Lung (tissue), 12 donors: ENCODE data around the gene LRRC40. TPM values are rescaled to one million over a fixed set of nuclear protein-coding genes. Genes with fewer than 3 reads are reported as not detected.
"Not testable (repeated sequence)": the region's sequence is repeated elsewhere in the genome, so short reads cannot be mapped to it uniquely, and the experiment has no call there.

Experiments
- ATAC-seq: fragments of 200-7000 bp; cut with Tn5 transposase; one replicate; pipeline ENCODE4 v1.9.1; 2020; ENCODE audit warnings: moderate number of reproducible peaks; ENCODE audit not compliant: insufficient read depth, low FRiP score
- DNase-seq, 3 donors: peaks; one replicate each; pipeline ENCODE4 v3.0.0-alpha.2; 2013 to 2017
- H3K27ac ChIP-seq, 2 donors: one replicate each; pipeline ENCODE4 v1.5.1; 2013; ENCODE audit warnings: mild to moderate bottlenecking in 2 of 2, moderate library complexity in 2 of 2, control low read depth in 1 of 2, inconsistent platforms in 1 of 2, low read depth in 1 of 2, low read length in 1 of 2
- H3K27me3 ChIP-seq, 3 donors: one replicate each; pipeline ENCODE4 v1.5.1; 2013; ENCODE audit warnings: low read length in 2 of 3; ENCODE audit not compliant: control insufficient read depth in 3 of 3, insufficient read depth in 3 of 3
- H3K36me3 ChIP-seq, 4 donors: one replicate each; pipeline ENCODE4 v1.5.1; 2013; ENCODE audit warnings: low read length in 4 of 4, mild to moderate bottlenecking in 1 of 4, moderate library complexity in 1 of 4; ENCODE audit not compliant: control insufficient read depth in 4 of 4, insufficient read depth in 4 of 4
- H3K4me1 ChIP-seq, 5 donors: one replicate each; pipeline ENCODE4 v1.5.1; 2013; ENCODE audit warnings: low read length in 5 of 5, mild to moderate bottlenecking in 2 of 5, moderate library complexity in 1 of 5; ENCODE audit not compliant: control insufficient read depth in 5 of 5, insufficient read depth in 5 of 5
- H3K4me3 ChIP-seq: one replicate; pipeline ENCODE4 v1.5.1; 2013; ENCODE audit warnings: mild to moderate bottlenecking, control low read depth, moderate library complexity
- H3K9ac ChIP-seq, 2 donors: one replicate each; pipeline ENCODE4 v1.5.1; 2013; ENCODE audit warnings: low read length in 2 of 2, control low read depth in 1 of 2; ENCODE audit not compliant: insufficient read depth in 1 of 2
- H3K9me3 ChIP-seq, 4 donors: one replicate each; pipeline ENCODE4 v1.5.1; 2013; ENCODE audit warnings: low read length in 3 of 4, mild to moderate bottlenecking in 1 of 4, moderate library complexity in 1 of 4; ENCODE audit not compliant: control insufficient read depth in 4 of 4, insufficient read depth in 3 of 4
- WGBS, 2 donors: extraction: QIAGEN DNeasy Blood & Tissue Kit; methylation state at CpG; one replicate each; pipeline ENCODE4 v1.1.7; 2013; 5-methylcytosine and 5-hydroxymethylcytosine counted together
- polyA plus RNA-seq, 2 donors: library from polyadenylated mRNA; stranded (reverse); fragments of 200-250 nt; gene quantifications; one replicate each; pipeline ENCODE4 v1.2.1, GENCODE V29; 2013
- total RNA-seq, 2 donors: library from RNA; depleted of rRNA in 1 of 2; stranded (reverse); fragments of >200 nt in 1 of 2; gene quantifications; one replicate each; pipeline ENCODE4 v1.2.1, GENCODE V29; 2014 to 2021
- TF ChIP-seq, protein P1 (sequence below): IDR thresholded peaks from 2 replicates; pipeline ENCODE4 v1.5.1; 2012; ENCODE audit warnings: mild to moderate bottlenecking; ENCODE audit errors: control extremely low read depth, extremely low read depth
- donor health status: control.
- donor health status: control.
- donor health status: Bipolar disorder and iron deficiency.
- donor health status: healthy.
- donor health status: DM: yes; HTN: yes; CAD: no.

LRRC40 gene
- total and polyA plus RNA-seq, 4 donors = 7.5 to 24.6 (median 10.6) TPM

DNA sequence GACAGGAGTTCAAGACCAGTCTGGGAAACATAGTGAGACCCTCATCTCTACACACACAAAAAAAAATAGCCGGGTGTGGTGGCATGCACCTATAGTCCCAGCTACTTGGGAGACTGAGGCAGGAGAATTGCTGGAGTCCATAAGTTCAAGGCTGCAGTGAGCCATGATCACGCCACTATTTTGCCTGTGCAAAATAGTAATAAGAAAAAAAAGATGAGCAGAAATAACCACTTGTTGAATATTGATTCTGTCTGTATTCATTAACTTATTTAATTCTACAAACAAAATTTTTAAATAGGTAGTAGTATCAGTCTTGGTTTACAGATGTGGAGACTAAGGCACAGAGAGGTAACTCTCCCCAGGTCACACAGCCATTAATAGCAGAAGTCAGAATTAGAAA, 16.9 kb downstream of the LRRC40 start:
- ATAC-seq (no peak), DNase-seq (no peak)
- H3K36me3 ChIP-seq = peaks cover 0 to 5% (median 2%) of the 10 kb centered on the region in 4 donors
- H3K9ac ChIP-seq = no peak overlapping the region
- peaks cover 0 to 4% (median 0%) of the 10 kb centered on the region in 4 donors for H3K9me3 ChIP-seq
- H3K27ac ChIP-seq = no peak overlapping the region
- no peaks in the 10 kb centered on the region for H3K27me3 ChIP-seq
- H3K4me3 ChIP-seq = no peak overlapping the region
- no peaks in the 10 kb centered on the region for H3K4me1 ChIP-seq
- TF ChIP-seq, protein P1, sequence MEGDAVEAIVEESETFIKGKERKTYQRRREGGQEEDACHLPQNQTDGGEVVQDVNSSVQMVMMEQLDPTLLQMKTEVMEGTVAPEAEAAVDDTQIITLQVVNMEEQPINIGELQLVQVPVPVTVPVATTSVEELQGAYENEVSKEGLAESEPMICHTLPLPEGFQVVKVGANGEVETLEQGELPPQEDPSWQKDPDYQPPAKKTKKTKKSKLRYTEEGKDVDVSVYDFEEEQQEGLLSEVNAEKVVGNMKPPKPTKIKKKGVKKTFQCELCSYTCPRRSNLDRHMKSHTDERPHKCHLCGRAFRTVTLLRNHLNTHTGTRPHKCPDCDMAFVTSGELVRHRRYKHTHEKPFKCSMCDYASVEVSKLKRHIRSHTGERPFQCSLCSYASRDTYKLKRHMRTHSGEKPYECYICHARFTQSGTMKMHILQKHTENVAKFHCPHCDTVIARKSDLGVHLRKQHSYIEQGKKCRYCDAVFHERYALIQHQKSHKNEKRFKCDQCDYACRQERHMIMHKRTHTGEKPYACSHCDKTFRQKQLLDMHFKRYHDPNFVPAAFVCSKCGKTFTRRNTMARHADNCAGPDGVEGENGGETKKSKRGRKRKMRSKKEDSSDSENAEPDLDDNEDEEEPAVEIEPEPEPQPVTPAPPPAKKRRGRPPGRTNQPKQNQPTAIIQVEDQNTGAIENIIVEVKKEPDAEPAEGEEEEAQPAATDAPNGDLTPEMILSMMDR = no peak
- WGBS, 2 donors = 93 to 100% methylated on average over 2 of the region's 2 CpGs

DNA sequence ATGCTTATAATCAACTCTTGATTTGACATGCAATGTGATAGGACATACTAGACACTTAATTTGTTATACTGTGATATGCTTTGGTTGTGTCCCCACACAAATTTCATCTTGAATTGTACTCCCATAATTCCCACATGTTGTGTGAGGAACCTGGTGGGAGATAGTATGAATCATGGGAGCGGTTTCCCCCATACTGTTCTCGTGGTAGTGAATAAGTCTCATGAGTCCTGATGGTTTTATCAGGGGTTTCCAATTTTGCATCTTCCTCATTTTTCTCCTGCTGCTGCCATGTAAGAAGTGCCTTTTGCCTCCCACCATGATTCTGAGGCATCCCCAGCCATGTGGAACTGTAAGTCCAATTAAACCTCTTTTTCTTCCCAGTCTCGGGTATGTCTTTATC, 20.2 kb downstream of the LRRC40 start:
- not testable (repeated sequence) for H3K9ac ChIP-seq, H3K27ac ChIP-seq, ATAC-seq, H3K4me1 ChIP-seq, H3K27me3 ChIP-seq, DNase-seq, H3K9me3 ChIP-seq, H3K4me3 ChIP-seq, H3K36me3 ChIP-seq
- 94 to 99% methylated on average over 3 of the region's 3 CpGs for WGBS, 2 donors

DNA sequence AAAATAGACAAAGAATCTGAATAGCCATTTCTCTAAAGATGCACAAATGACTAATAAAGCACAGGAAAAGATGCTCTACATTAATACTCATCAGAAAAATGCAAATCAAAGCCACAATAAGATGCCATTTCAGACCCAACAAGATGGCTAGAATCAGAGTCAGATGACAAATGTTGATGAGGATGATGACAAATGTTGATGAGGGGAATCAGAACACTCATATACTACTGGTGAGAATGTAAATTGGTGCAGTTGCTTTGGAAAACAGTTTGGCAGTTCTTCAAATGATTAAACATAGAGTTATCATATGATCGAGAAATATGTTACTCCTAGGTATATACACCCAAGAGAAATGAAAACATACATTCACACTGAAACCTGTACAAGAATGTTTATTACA, 33.9 kb downstream of the LRRC40 start:
- ATAC-seq (no peak), DNase-seq (no peak)
- Histone ChIP-seq H3K4me1 (peaks cover 0 to 2% (median 0%) of the 10 kb centered on the region in 5 donors), H3K27me3 (no peaks in the 10 kb centered on the region), H3K36me3 (peaks cover 0 to 5% (median 2%) of the 10 kb centered on the region in 4 donors), H3K9ac (no peak overlapping the region), H3K9me3 (peaks cover 0 to 2% (median 0%) of the 10 kb centered on the region in 4 donors), H3K4me3 (no peak overlapping the region), H3K27ac (no peak overlapping the region)
- 98 to 100% methylated on average over 1 of the region's 1 CpG for WGBS, 2 donors
- TF ChIP-seq, protein P1 = no peak

DNA sequence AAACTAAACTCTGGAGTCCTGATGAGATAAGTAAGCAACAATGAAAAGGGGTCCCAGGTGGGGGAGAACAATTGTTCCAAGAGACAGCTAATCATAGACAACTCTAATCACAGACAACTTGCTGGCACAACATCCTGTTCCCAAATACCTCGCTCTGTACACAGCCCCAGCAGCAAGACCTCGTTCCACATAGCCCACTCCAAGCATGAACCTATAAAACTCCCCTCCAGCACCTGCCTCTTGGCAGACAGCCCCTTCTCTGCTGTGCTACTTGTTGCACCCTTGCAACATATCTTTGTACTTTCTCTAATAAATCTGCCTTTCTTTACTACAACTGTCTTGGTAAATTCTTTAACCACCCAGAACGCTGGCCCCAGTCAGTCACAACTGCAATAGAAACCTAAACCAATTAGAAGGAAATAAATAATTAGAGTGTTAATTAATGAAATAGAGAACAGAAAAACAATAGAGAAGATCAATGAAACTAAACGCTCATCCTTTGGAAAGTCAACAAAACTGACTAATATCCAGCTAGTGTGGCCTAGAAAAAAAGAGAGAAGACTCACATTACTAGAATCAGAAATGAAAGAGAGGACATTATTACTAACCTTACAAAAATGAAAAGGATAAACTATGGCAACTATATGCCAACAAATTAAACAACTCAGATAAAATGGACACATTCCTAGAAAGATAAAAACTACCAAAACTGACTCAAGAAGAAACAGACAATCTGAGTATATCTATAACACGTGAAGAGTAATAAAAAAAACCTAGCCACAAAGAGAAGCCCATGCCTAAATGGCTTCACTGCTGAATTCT, 36.1 kb downstream of the LRRC40 start:
- Histone ChIP-seq H3K36me3 (peaks cover 0 to 6% (median 1%) of the 10 kb centered on the region in 4 donors), H3K9ac (no peak overlapping the region), H3K4me1 (peaks cover 0 to 2% (median 0%) of the 10 kb centered on the region in 5 donors), H3K9me3 (peaks cover 0 to 2% (median 0%) of the 10 kb centered on the region in 4 donors), H3K27ac (no peak overlapping the region), H3K4me3 (no peak overlapping the region), H3K27me3 (no peaks in the 10 kb centered on the region)
- DNase-seq (no peak), ATAC-seq (no peak)
- 92 to 96% methylated on average over 5 of the region's 5 CpGs for WGBS, 2 donors
- TF ChIP-seq, protein P1 = no peak
